ENCODE measurements around the gene NPIPB8.

GRCh38 chr16:28607116-28607623 lies 30.7 kb upstream of the NPIPB8 start:
- TF ChIP-seq CTCF (conservative IDR thresholded peaks at IDR 0.05; ENCODE audit: low read depth, low read length) (no peak), EZH2 (IDR thresholded peaks at IDR 0.05; ENCODE audit: low read length, unreplicated experiment) (no peak), EZH2phosphoT487 (IDR thresholded peaks at IDR 0.05; ENCODE audit: borderline replicate concordance, low read length) (no peak)

All from PC-3 (cell line).